H1 (cell line): ENCODE measurements around the gene ZNF148.

Experiments
- POLR2A ChIP-seq, 2 experiments: IDR thresholded peaks; 1 replicate in 1 of 2; 2 replicates in 1 of 2; pipeline ENCODE4 v1.6.1; 2011; ENCODE audit warnings: low read depth in 2 of 2, low read length in 2 of 2, mild to moderate bottlenecking in 2 of 2; ENCODE audit errors: control extremely low read depth in 1 of 2
- TF ChIP-seq, protein P1 (sequence below), 3 experiments: IDR thresholded peaks; 1 replicate in 2 of 3; 2 replicates in 1 of 3; pipeline versions ENCODE4 v1.5.1 to v1.6.1; 2011; ENCODE audit warnings: low read length in 3 of 3, mild to moderate bottlenecking in 3 of 3, inconsistent platforms in 2 of 3, low read depth in 1 of 3, moderate library complexity in 1 of 3; ENCODE audit not compliant: insufficient read depth in 1 of 3; ENCODE audit errors: control extremely low read depth in 1 of 3

DNA sequence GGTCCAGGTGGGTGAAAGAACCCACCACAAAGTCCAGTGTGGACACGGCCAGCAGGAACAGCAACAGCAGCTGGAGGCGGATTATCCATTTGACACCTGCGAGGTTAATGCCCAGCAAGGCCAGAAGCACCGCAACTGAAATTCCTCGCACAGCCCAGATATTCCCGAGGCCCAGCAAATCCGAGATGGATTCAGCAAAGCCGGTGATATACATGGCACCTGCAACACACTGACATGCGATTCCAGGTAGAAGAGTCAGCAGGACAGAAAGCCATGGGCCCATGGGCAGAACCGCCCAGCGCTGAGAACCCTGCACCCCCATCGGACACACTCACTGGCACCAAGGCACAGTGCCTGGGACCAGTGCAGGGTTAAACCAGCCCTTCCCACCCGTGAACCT lies 197.4 kb downstream of the ZNF148 start:
- no peak for TF ChIP-seq POLR2A (IDR thresholded peaks at IDR 0.05; ENCODE audit: control extremely low read depth in 1 of 2, low read depth in 2 of 2, low read length in 2 of 2)
- TF ChIP-seq, protein P1, sequence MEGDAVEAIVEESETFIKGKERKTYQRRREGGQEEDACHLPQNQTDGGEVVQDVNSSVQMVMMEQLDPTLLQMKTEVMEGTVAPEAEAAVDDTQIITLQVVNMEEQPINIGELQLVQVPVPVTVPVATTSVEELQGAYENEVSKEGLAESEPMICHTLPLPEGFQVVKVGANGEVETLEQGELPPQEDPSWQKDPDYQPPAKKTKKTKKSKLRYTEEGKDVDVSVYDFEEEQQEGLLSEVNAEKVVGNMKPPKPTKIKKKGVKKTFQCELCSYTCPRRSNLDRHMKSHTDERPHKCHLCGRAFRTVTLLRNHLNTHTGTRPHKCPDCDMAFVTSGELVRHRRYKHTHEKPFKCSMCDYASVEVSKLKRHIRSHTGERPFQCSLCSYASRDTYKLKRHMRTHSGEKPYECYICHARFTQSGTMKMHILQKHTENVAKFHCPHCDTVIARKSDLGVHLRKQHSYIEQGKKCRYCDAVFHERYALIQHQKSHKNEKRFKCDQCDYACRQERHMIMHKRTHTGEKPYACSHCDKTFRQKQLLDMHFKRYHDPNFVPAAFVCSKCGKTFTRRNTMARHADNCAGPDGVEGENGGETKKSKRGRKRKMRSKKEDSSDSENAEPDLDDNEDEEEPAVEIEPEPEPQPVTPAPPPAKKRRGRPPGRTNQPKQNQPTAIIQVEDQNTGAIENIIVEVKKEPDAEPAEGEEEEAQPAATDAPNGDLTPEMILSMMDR (IDR thresholded peaks at IDR 0.05; ENCODE audit: control extremely low read depth in 1 of 3, insufficient read depth in 1 of 3, low read depth in 1 of 3, low read length in 3 of 3): no peak
